Fibroblast of lung (primary cell): Measurements from ENCODE around the gene MAGOHB.

Source experiments
- EZH2 ChIP-seq: IDR thresholded peaks from 2 replicates; pipeline ENCODE4 v1.5.1; 2012; ENCODE audit warnings: low read length, control low read depth, mild to moderate bottlenecking; ENCODE audit errors: missing control alignments
- TF ChIP-seq, protein P1 (sequence below), 2 donors: IDR thresholded peaks in 1 of 2; conservative IDR thresholded peaks in 1 of 2; 1 replicate in 1 of 2; 2 replicates in 1 of 2; pipeline ENCODE4 v1.5.1; 2011 to 2012; ENCODE audit warnings: low read length in 2 of 2, control low read depth in 1 of 2, inconsistent platforms in 1 of 2, low read depth in 1 of 2, mild to moderate bottlenecking in 1 of 2

DNA sequence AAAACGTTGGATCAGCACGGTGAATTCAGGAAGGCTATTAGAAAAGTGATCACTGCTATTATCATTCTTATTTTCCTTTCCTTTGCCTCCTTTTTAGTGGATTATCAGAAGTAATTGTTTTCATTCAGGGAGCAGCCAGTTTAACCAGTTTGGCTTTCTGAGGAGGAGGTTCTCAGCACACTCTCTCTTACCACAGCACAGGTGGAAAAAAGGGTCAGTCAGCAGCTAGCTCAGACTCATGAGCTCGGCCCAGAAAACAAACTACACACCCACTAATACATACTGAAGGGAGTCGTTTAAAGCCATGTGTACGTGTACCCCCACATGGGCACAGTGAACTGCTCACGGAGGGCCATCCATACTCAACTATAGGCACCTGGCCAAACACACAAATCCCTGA is 23.2 kb upstream of the MAGOHB start:
- TF ChIP-seq, protein P1, sequence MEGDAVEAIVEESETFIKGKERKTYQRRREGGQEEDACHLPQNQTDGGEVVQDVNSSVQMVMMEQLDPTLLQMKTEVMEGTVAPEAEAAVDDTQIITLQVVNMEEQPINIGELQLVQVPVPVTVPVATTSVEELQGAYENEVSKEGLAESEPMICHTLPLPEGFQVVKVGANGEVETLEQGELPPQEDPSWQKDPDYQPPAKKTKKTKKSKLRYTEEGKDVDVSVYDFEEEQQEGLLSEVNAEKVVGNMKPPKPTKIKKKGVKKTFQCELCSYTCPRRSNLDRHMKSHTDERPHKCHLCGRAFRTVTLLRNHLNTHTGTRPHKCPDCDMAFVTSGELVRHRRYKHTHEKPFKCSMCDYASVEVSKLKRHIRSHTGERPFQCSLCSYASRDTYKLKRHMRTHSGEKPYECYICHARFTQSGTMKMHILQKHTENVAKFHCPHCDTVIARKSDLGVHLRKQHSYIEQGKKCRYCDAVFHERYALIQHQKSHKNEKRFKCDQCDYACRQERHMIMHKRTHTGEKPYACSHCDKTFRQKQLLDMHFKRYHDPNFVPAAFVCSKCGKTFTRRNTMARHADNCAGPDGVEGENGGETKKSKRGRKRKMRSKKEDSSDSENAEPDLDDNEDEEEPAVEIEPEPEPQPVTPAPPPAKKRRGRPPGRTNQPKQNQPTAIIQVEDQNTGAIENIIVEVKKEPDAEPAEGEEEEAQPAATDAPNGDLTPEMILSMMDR (conservative IDR thresholded peaks at IDR 0.05 in 1 of 2, IDR thresholded peaks at IDR 0.05 in 1 of 2; ENCODE audit: low read depth in 1 of 2, low read length in 2 of 2) = no peak
- TF ChIP-seq EZH2 = no peak
